ENCODE measurements around the gene NYAP1.
A peak's percentile ranks its signal among the peaks of the same experiment; 100 is the strongest.

NYAP1 gene

GRCh38 chr7:100464210-100464660, 19.5 kb upstream of the NYAP1 start, which contains the start of gene SPACDR:
TSS of gene SPACDR (minus strand) at chr7:100464260. CDS start at chr7:100464025, 235 bp downstream.
- DNase-seq, result no peak

- no peak for DNase-seq
These were observed 18.9 kb upstream of the NYAP1 start for GRCh38 chr7:100464791-100465190.

DNA sequence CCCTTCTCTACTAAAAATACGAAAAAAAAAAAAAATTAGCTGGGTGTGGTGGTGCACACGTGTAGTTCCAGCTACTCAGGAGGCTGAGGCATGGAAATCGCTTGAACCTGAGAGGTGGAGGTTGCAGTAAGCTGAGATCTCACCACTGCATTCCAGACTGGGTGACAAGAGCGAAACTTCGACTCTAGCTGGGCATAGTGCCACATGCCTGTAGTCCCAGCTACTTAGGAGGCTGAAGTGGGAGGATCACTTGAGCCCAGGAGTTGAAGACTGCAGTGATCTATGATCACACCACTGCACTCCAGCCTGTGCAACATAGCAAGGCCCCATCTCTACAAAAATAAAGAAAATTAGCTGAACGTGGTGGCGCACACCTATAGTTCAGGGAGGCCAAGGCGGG, 18.4 kb upstream of the NYAP1 start:
- no peak for DNase-seq

- DNase-seq, result no peak
These were observed 17.9 kb upstream of the NYAP1 start for GRCh38 chr7:100465702-100466311.

- DNase-seq, result no peak
These were observed 16.8 kb upstream of the NYAP1 start for GRCh38 chr7:100466653-100467605.

DNA sequence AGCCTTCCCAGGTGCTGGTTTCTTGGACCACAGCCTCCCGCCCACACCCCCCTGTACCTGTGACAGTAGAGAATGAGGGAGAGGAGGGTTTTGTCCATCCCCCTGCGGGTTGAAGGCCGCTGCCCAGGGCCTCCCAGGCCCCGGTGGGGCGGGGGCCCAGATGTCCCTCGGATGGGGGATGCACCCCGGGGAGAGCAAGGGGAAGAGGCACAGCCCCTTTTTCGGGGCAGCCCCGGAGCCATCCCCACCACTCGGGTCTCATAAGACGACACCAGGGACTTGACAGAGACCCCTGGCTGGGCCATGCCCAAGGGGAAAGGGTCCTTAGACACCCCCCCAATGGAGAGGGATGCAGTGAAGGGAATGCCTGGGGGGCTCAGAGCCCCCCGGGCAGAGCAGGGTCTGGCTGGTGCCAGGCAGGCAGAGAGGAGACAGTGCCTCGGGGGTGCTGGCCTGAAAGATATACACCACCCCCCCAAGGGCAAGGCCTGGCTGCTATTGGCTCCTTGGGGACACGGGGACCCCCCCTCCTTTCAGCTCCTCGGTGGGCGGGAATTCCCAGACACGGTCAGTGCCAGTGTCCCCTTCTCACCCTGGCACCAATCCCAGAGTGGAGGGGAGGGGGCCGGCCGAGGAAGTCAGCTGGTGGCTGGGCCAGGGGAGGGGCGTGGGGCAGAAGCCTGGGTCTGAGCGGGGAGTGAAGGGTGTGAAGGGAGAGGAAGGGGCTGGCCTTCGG, 15.9 kb upstream of the NYAP1 start:
- DNase-seq, result no peak

- peak; percentile 88 for DNase-seq
These were observed 14.3 kb upstream of the NYAP1 start for GRCh38 chr7:100469227-100470044.

DNA sequence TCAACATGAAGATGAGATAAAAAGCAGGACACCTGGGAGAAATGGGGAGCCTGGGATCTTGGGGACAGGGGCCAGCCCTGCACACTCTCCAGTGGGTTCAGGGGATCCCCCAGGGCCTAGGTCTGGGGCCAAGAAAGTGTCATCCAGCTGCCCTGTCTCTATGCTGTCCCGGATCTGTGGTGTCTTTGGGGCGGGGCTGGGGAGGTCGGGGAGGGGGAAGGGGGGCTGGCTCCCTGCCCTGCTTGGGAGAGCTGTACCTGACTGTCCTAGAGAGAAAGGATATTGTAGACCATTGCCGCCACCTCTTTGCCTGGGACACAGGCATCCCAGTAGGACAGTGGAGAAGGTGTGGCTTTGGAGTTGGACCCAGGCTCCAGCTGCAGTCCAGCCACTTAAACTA, 12.7 kb upstream of the NYAP1 start:
- no peak for DNase-seq

DNA sequence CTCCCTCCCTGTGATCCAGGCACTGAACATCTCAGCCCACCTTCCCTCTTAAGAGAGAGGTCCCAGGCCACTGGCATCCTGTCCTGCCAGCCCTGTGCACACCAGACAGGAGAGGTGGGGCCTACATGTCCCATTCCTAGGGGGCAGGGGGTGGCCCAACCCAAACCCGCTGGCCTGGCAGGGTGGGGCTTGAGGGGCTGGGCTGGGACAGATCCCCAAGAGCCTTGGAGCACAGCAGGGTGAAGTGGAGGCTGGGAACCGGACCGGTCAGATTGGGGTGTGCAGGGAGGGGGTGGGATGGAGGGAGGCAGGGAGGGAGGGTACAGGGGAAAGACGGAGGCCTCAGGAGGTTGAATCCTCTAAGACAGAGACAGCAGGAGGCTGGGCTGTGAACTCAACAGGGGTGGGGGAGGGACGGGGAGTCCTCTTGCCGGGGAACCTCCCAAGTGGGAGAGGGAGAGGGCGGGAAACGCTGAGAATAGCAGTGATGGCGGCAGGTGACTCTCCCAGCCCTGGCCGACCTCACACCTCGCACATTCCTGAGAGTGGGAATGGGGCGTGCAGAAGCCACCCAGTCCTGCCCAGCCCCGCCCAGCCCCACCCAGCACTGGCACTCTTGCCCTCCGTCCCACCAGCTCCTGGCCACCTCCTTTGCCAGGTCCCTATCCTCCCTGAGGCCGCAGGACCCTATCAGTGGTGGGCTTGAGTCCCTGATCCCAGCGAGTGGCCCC, 11.4 kb upstream of the NYAP1 start:
- DNase-seq, result no peak

GRCh38 chr7:100472854-100473499, 10.8 kb upstream of the NYAP1 start:
- DNase-seq, result peak; percentile 18

DNA sequence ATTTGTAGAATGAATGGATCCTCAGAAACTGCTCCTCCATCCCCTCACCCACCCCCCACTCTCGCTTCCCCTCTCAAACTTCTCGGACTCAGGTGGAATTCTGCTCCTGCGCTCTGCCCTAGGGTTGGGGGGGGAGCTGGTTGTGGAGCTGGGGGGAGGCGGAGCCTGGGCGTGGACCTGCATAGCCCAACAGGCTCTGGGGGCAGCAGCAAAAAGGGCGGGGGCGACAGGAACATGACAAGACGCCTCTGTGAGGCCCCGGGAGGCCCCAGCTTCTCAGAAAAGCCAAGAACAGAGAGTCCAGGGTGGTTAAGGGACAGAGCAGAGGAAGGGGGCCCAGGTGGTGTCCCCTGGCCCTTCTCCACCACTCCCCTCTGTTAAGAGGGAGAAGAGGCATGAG, 8.2 kb upstream of the NYAP1 start:
- peak; percentile 21 for DNase-seq

DNA sequence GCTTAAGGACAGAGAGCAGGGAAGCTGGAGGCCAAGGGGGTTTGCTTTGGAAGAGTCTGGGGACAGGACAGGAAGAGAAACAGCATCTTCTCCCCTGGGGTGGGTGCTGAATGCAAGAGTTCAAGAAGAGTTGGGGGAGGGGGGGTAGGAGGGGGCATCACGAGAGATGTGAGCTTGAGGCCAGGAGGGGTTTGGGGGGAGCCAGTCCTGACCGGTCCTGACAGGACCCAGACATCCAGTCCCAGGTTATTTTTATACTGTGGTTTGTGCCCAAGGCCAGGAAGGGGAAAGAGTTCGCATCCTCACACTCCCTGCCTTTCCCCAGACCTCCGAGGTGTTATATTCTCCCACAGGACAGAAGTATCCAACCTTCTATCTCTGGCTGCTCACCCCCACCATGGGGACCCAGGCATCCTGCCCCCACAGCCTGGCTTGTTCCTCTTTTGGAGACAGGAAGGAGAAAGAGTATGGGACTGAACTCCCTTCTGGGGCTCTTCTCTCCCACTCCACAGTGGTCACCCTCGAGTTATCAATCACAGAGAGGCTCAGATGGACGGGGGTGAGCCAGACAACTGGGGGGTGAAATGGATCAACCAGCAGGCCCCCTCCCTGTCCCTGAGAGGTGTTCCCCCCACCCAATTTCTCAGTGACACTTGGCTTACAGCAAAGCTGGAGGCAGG, 7.5 kb upstream of the NYAP1 start:
- no peak for DNase-seq

- peak; percentile 36 for DNase-seq
These were observed 6.5 kb upstream of the NYAP1 start for GRCh38 chr7:100476903-100477870.

GRCh38 chr7:100477871-100478267, 5.9 kb upstream of the NYAP1 start:
- DNase-seq, result no peak

GRCh38 chr7:100478958-100479660, 4.6 kb upstream of the NYAP1 start, which contains the start of gene TSC22D4:
TSS of gene TSC22D4 (minus strand) at chr7:100479214. CDS start at chr7:100478038, 1,176 bp downstream.
- peak; percentile 87 for DNase-seq

DNA sequence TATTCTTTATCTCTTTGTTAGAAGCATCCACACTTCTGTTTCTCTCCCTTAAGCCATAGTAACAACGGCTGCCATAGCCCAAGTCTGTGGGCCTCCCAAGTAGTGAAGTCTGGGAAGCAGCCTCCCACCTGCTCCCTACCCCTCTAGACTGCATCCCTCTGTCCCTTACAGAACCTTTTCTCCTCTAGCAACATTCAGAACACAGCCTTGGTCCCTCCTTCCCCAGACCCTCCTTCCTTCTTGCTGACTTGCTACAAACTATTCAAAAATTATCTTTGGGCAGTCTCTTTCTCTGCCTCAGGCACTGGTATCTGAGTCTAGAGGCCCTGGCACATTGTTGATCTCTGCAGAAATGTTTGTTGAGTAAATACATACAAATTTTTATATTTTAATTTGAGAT, 2.3 kb upstream of the NYAP1 start:
- no peak for DNase-seq

DNA sequence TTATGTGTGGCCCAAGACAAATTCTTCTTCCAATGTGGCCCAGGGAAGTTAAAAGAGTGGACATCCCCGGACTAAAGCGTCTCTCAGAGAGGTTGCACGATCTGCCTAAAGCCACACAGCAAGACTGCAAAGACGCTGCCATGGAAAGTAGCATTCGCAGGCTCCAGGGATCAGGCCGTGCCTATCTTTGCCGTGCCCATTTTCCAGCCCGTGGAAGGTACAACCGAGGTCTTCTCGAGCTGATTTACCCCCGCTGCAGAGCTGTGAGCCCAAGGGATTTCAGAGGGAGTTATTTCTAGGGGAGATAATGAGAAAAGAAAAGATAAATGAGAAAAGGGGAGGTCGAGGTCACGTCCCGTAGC, 1.0 kb upstream of the NYAP1 start:
- DNase-seq, result no peak

GRCh38 chr7:100483090-100483721, 521 bp upstream of the NYAP1 start:
- DNase-seq, result peak; percentile 81

Measured in stimulated activated CD4-positive, alpha-beta T cell treated with anti-CD3 and anti-CD28 coated beads, Interleukin-4, amount 100 ng/mL, for 24 hours (primary cell).